Esophagus mucosa (tissue), 1 donor: Measurements from ENCODE around the gene MEOX1. TPM values are rescaled to one million over a fixed set of nuclear protein-coding genes. Genes with fewer than 3 reads are reported as not detected.

Experiments
- ATAC-seq: fragments of 200-7000 bp; cut with Tn5 transposase; one replicate; pipeline ENCODE4 v1.9.1; 2020
- total RNA-seq: library from RNA; stranded (reverse); gene quantifications from one replicate; pipeline ENCODE4 v1.2.4, GENCODE V29; 2023
- donor health status: DM: yes; HTN: yes; CAD: no.

The MEOX1 gene
- total RNA-seq, 1 donor from 2014 or later = 1.2 TPM

DNA sequence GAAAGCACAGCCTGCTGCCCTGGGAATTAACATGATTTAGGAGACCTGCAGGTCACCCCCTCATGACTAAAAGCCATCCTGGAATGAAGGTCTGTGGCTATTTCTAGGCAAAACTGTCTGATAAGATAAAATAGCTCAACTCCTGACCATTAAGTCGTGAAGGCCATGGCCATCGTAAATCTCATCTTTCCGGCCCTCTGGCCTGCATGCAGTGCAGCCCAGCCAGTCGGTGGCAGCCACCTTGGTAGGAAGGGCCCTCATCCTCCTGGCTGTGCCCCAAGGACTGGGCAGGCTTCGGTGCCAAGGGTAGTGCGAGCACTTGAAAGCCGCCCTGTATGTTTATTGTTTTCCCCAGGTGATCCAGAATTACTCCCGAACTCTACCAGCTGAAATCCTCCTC, 18.2 kb upstream of the MEOX1 start:
- no peak for ATAC-seq

DNA sequence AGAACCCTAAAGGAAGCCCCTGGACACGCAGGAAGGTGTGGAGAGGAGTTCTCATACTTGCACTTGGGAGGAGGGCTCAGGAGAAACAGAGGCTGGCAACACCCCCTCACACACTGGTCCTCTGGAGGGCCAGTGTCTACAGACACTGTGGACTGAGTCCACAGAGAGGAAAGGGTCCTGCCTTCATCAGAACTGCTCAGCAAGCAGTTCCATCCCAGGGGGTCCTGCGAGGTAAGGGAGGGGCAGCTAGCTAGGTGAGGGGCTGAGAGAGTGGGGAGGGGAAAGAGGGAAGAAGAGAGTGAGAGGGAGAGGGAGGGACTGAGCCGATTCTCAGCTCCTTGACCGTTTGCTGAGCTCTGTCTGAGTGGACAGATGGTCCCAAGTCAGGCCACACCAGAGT, 17.7 kb upstream of the MEOX1 start:
- ATAC-seq = no peak

GRCh38 chr17:43676471-43676870, 14.7 kb upstream of the MEOX1 start:
- no peak for ATAC-seq

DNA sequence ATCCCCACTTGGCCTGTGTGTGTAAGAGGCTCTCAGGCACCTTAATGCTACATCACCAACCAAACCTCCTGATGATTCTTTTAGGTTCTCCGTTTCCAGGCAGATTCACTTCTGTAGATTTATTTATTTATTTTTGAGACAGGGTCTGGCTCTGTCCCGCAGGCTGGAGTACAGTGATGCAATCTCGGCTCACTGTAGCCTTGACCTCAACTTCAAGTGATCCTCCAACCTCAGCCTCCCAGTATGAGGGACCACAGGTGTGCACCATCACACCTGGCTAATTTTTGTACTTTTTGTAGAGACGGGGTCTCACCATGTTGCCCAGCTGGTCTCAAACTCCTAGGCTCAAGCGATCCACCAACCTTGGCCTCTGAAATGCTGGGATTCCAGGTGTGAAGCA, 12.7 kb upstream of the MEOX1 start:
- ATAC-seq = no peak

DNA sequence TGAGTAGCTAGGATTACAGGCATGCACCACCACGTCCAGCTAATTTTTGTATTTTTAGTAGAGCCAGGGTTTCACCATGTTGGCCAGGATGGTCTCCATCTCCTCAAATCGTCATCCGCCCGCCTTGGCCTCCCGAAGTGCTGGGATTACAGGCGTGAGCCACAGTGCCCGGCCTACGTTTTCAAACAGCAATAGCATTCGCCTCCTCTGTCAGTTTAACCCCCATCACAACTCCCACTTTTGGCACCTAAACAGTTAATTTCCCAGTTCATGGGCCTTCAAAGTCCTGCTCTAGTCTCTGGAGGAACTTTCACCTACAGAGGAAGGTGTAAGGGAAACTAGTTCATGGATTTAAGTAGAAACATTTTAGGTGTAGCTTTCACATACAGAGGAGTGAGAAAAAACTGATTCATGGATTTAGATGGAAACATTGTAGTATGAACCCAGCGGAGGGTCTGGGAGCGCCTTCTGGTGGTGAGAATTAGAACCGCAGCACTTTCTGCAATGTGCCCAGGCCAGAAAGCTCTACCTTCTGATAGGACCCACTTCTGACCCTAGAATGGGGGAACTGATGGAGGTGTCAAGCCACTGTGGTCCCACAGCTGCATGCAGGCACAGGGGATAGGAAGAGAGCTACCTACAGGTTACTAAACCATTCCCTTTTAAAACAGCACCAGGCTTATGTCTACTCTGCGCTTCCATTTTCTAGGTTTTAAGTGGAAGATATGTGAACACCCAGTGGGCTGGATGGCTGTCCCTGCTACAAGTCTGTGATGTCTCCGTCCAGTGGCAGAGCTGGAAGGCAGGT, 12.0 kb upstream of the MEOX1 start:
- peak; percentile 70 for ATAC-seq

DNA sequence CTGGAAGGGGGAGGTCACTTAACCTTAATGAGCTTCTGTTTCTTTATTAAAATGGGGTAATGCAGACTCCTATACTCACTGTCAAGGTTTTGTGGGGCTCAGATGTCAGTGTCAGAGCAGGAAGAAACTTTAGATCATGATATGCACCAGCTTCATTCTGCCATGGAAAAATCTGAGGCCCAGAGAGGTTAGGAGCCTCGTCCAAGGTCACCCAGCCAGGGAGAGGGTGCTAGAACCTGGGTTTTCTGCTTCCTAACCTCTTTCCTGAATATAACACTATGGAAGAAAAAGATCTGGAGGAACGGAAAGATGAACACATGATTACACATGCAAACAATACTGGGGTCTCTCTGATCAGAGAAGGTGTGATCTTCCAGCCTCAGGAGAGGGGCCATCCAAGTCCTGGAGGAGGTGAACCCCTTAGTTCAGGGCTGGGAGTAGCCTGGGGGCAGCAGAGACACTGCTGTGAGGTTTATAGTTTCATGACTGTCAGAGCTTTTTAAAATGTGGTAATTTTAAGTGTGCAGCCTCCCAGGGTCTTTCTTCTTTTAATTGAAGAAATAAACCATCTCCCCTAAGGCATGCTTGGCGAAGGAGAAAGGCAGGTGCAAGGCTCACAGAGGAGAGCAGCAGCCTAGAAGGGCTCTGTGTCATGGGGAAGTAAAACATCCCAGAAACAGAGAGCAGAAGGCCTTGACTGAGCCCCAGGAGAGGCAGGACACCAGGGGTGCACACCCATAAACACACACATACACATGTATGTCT, 10.2 kb upstream of the MEOX1 start:
- ATAC-seq = no peak

DNA sequence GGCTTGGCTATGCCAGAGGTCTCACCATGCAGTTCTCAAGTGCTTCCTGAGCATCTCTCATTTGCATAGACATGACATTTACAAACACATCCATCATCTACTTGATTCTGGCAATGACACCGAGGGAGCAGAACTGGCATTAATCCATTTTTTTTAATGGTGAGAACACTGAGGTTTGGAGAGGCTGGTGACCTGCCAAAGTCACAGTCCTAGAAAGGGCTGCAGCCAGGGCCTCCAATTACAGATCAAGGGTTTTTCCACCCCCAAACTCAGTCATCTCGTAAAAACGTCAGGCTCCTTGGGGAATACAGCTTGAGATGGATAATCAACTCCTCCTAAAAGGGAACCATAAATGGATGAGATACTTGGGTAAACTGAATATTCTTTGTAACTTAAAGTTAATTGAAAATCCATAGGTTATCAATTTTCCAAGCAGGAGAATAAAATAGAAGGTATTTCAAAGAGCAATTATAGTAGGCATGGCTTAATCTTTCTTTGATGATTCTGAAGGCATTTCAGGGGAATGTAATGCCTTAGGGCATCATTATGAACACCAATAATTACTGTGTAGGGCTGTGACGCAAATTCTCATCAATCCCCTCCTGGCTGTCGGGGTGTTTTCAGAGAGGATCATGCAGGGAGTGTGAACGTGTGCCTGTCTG, 9.4 kb upstream of the MEOX1 start:
- no peak for ATAC-seq

- no peak for ATAC-seq
Measured at GRCh38 chr17:43670645-43671030, 8.9 kb upstream of the MEOX1 start.

GRCh38 chr17:43669971-43670644, 8.4 kb upstream of the MEOX1 start:
- no peak for ATAC-seq

- no peak for ATAC-seq
Measured at GRCh38 chr17:43667947-43668348, 6.2 kb upstream of the MEOX1 start.

GRCh38 chr17:43667506-43667905, 5.8 kb upstream of the MEOX1 start:
- ATAC-seq = no peak

- ATAC-seq = peak; percentile 7
Measured at GRCh38 chr17:43665937-43666236, 4.2 kb upstream of the MEOX1 start.

DNA sequence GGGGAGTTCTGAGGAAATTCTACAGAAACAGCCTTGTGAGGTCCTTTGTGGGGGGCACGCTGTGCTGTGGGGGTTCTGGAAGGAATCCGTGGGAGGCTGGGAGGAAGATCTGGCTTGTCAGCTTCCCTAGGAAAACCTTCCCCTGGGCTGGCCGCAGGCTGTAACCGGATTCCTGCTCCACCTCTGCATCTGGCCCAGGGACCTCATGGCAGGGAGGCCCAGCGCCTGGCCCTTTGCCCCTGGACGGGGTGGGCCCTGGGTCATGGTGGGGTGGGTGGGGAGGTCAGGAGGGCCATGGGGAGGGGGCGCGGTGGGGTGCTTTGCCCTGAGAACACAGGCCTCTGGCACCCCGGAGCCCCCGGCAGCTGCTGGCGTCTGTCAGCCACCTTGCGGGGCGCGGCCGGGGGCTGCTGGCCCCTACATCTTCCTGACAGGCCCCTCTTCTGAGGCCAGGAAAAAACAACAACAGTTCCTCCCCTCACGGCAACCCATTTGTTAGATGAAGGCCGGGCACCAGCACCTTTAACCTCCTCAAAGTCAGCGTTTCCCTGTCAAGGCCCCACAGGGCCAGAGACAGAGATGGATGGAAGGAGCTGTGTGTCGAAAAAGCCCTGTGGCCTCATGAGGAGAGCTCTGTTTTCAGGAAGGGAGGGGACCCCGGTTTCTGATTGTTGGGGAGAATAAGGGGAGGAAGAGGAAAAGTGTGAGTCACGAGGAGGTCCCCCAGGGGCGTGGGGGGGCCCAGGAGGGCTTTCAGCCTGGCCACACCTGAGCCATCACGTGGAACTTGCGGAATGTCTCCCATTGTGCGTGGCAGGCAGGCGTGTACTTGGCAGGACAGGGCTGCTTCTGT, 3.6 kb upstream of the MEOX1 start:
- peak; percentile 80 for ATAC-seq

GRCh38 chr17:43664096-43664495, 2.4 kb upstream of the MEOX1 start:
- no peak for ATAC-seq

- no peak for ATAC-seq
Measured at GRCh38 chr17:43663383-43663782, 1.7 kb upstream of the MEOX1 start.

DNA sequence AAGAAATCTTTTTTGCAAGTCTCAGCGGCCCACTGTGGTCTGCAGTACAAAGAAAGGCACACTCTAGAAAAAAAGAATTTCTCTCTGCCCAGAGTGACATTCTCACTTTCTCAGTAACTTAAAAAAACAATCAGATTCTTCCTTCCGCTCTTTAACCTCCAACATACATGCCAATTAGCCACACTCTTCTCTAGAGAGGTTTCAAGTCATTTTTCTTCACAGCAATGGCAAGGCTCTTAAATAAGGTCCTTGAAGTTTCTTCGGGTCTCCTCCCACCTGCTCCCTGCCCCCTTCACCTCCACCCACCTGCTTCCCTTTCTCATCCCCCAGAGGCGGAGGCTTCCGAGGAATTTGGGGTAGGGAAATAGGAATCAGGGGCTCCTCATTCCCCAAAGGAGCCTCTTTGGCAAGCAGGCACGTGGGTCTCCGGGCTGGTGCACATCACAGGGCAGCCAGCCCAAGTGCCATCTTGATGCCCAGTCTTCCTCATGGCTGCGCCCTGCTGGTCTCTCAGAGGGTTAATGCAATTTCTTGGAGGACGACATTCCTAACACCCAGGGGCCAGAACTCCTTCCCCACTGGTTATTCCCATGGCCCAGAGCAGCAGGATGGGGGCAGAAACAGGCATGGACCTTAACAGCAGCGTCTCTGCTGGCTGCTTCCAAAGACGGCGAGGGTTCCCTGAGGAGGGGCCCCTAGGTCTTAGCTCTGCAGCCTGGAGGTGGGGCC, 855 bp upstream of the MEOX1 start:
- ATAC-seq = no peak

GRCh38 chr17:43660816-43661493, 767 bp downstream of the MEOX1 start:
- ATAC-seq = no peak

DNA sequence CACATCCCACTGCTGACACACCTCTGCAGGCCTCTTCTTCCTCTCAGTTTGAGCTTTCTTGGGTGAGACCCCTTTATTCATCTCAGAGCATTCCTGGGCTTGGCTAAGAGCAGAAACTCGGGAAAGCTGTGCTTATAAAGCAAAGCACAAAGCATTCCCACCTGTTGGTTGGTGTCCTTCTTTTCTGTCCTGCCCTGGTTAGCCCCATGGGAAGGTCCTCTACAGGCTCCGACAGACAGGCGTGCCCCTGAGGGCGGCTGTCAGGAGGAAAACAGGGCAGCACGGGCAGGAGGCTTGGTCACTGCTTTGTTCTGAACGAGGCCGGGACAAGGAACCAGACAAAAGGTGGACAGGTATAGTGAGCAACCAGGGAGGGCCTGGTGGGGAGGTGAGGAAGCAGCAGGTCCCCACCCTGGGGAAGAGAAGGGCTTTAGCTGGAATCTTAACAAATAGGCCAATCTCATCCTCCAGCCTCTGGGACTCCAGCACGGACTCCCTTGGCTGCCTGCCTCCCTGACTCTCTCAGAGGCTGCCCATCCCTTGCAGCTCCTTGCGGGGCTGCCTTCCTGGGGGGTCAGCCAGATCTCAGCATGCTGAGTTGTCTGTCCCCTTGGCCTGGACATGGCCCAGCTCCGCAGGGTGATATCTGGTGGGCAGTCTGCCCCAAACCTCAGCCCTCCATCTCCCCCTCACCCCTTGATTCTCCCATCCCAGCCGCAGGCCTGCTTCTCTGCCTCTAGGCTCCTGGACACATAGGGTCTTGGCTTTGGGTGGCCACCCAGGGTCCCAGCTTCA, 1.7 kb downstream of the MEOX1 start:
- ATAC-seq = no peak

GRCh38 chr17:43658900-43659299, 2.8 kb downstream of the MEOX1 start:
- ATAC-seq = no peak

GRCh38 chr17:43655693-43656255, 5.9 kb downstream of the MEOX1 start:
- no peak for ATAC-seq
